HepG2 (cell line): ENCODE results near the gene GNAI2. TPM values are rescaled to one million over a fixed set of nuclear protein-coding genes. Genes with fewer than 3 reads are reported as not detected.

Experiments
- KLF15 ChIP-seq: sonication (generic); formaldehyde crosslinking; IDR thresholded peaks from 2 replicates; pipeline ENCODE4 v1.8.1; 2023; ENCODE audit warnings: borderline replicate concordance, mild to moderate bottlenecking, inconsistent platforms, missing genetic modification reagents, mixed read lengths
- NBN ChIP-seq: fragments of 450-650 bp; conservative IDR thresholded peaks from 2 replicates; pipeline ENCODE4 v1.6.1; 2017
- TBL1XR1 ChIP-seq: fragments of 150-350 bp; IDR thresholded peaks from 2 replicates; pipeline ENCODE4 v1.6.1; 2014; ENCODE audit warnings: borderline replicate concordance, low read length; ENCODE audit not compliant: partially characterized antibody
- YY1 ChIP-seq: IDR thresholded peaks from 2 replicates; pipeline ENCODE4 v1.6.1; 2011; ENCODE audit warnings: low read length, low read depth, moderate library complexity, mild to moderate bottlenecking; ENCODE audit not compliant: insufficient read depth, insufficient replicate concordance
- ZBTB21 ChIP-seq: sonication (generic); formaldehyde crosslinking; IDR thresholded peaks from 2 replicates; pipeline ENCODE4 v1.4.0; 2020; ENCODE audit warnings: missing genetic modification reagents
- ZKSCAN5 ChIP-seq: sonication (generic); formaldehyde crosslinking; IDR thresholded peaks from 2 replicates; pipeline ENCODE4 v1.5.1; 2020; ENCODE audit warnings: mild to moderate bottlenecking, missing genetic modification reagents
- ZNF12 ChIP-seq: sonication (generic); formaldehyde crosslinking; IDR thresholded peaks from 2 replicates; pipeline ENCODE4 v1.5.0; 2020; ENCODE audit warnings: missing genetic modification reagents
- ZNF17 ChIP-seq: sonication (generic); formaldehyde crosslinking; IDR thresholded peaks from 2 replicates; pipeline ENCODE4 v1.5.0; 2020; ENCODE audit warnings: mild to moderate bottlenecking, missing genetic modification reagents
- ZNF20 ChIP-seq: sonication (generic); formaldehyde crosslinking; IDR thresholded peaks from 2 replicates; pipeline ENCODE4 v1.4.0; 2020; ENCODE audit warnings: mild to moderate bottlenecking, moderate library complexity, missing genetic modification reagents
- ZNF33B ChIP-seq: sonication (generic); formaldehyde crosslinking; IDR thresholded peaks from 2 replicates; pipeline ENCODE4 v1.5.1; 2020; ENCODE audit warnings: mild to moderate bottlenecking, missing genetic modification reagents
- ZNF609 ChIP-seq: sonication (generic); formaldehyde crosslinking; IDR thresholded peaks from 2 replicates; pipeline ENCODE4 v1.4.0; 2020; ENCODE audit warnings: mild to moderate bottlenecking, missing genetic modification reagents, borderline replicate concordance
- ZNF616 ChIP-seq: sonication (generic); formaldehyde crosslinking; IDR thresholded peaks from 2 replicates; pipeline ENCODE4 v1.5.0; 2020; ENCODE audit warnings: low read depth, mild to moderate bottlenecking, missing genetic modification reagents
- ZNF747 ChIP-seq: sonication (generic); formaldehyde crosslinking; IDR thresholded peaks from 2 replicates; pipeline ENCODE4 v1.8.1; 2023; ENCODE audit warnings: missing genetic modification reagents, mild to moderate bottlenecking, borderline replicate concordance
- polyA plus RNA-seq, 8 experiments: library from polyadenylated mRNA; depleted of rRNA in 3 of 8; stranded (reverse) in 7 of 8; unstranded in 1 of 8; fragments of >200 nt; fragmentation: Illumina TruSeq in 4 of 8; extraction: Trizol in 4 of 8; gene quantifications; 2 replicates each; pipeline versions ENCODE4 v1.2.1 to v1.2.3, GENCODE V29; 2011 to 2016; ENCODE audit warnings: low read depth in 4 of 8, missing spikeins in 1 of 8, mixed read lengths in 1 of 8; ENCODE audit not compliant: insufficient read depth in 1 of 8
- total RNA-seq, 5 experiments: library from RNA; depleted of rRNA; stranded (reverse); fragments of >200 nt; fragmentation: Illumina TruSeq; extraction: Trizol; gene quantifications; 2 replicates each; pipeline ENCODE4 v1.2.3, GENCODE V29; 2016; ENCODE audit warnings: low read depth in 1 of 5
- TF ChIP-seq, protein P1 (sequence below): sonication (generic); formaldehyde crosslinking; IDR thresholded peaks from 2 replicates; pipeline ENCODE4 v1.4.0; 2020; ENCODE audit warnings: mild to moderate bottlenecking, missing genetic modification reagents
- TF ChIP-seq, protein P2 (sequence below): sonication (generic); formaldehyde crosslinking; IDR thresholded peaks from 2 replicates; pipeline ENCODE4 v1.4.0; 2020; ENCODE audit warnings: mild to moderate bottlenecking, missing genetic modification reagents

GNAI2 gene
- total and polyA plus RNA-seq, 2 of the 13 experiments (the other 11 are each of a cell fraction or from before 2014, with no cell fraction given): 51.1 to 66.2 TPM

DNA sequence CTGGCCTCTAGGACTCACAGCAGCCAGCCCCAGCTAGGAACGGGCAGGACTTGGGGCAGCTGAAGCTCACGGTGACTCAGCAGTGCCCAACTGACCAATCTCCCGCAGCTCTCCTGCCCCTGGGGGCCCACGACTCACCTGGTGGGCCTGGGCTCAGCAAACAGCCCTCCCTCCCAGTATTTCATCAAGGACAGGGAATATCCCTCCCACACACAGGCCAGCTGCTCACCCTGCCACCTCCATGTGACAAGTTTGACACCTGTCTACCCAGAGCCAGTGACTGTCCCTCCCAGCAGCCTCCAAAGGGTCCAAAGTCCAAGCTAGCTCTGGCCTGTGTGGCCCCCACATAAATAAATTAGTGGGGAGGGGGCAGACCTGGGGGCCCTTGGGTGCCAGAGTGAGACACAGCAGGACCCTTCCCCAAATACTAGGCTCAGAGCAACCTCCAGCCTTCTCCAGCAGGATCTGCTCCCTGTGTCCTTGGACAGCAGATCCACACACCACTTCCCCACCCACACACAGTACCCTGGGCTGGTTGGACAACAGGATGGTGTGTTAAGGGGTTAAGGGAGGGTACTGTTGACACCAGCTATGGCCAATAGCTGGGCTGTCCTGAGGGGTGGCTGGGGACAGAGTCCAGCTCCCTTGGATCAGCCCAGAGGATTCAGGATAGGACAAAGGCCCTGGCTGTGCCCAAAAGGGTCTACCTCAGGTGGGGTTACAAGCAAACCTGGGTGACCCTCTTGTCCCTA is 40.3 kb upstream of the GNAI2 start (continued):
- TF ChIP-seq YY1 (no peak), ZNF747 (no peak; the same call in none of the 2 replicates), ZNF616 (CRISPR knock-in tag) (no peak), ZNF12 (CRISPR knock-in tag) (no peak), KLF15 (peak; percentile 89), NBN (no peak), TBL1XR1 (no peak), ZNF33B (CRISPR knock-in tag) (peak; percentile 76; the same call in 1 of the 2 replicates), ZNF609 (peak; percentile 84), ZKSCAN5 (CRISPR knock-in tag) (no peak), ZNF17 (no peak), ZNF20 (CRISPR knock-in tag) (no peak), ZBTB21 (CRISPR knock-in tag) (no peak; the same call in 1 of the 2 replicates)
- TF ChIP-seq, protein P1, sequence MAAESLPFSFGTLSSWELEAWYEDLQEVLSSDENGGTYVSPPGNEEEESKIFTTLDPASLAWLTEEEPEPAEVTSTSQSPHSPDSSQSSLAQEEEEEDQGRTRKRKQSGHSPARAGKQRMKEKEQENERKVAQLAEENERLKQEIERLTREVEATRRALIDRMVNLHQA: no peak; the same call in 1 of the 2 replicates
- TF ChIP-seq, protein P2, sequence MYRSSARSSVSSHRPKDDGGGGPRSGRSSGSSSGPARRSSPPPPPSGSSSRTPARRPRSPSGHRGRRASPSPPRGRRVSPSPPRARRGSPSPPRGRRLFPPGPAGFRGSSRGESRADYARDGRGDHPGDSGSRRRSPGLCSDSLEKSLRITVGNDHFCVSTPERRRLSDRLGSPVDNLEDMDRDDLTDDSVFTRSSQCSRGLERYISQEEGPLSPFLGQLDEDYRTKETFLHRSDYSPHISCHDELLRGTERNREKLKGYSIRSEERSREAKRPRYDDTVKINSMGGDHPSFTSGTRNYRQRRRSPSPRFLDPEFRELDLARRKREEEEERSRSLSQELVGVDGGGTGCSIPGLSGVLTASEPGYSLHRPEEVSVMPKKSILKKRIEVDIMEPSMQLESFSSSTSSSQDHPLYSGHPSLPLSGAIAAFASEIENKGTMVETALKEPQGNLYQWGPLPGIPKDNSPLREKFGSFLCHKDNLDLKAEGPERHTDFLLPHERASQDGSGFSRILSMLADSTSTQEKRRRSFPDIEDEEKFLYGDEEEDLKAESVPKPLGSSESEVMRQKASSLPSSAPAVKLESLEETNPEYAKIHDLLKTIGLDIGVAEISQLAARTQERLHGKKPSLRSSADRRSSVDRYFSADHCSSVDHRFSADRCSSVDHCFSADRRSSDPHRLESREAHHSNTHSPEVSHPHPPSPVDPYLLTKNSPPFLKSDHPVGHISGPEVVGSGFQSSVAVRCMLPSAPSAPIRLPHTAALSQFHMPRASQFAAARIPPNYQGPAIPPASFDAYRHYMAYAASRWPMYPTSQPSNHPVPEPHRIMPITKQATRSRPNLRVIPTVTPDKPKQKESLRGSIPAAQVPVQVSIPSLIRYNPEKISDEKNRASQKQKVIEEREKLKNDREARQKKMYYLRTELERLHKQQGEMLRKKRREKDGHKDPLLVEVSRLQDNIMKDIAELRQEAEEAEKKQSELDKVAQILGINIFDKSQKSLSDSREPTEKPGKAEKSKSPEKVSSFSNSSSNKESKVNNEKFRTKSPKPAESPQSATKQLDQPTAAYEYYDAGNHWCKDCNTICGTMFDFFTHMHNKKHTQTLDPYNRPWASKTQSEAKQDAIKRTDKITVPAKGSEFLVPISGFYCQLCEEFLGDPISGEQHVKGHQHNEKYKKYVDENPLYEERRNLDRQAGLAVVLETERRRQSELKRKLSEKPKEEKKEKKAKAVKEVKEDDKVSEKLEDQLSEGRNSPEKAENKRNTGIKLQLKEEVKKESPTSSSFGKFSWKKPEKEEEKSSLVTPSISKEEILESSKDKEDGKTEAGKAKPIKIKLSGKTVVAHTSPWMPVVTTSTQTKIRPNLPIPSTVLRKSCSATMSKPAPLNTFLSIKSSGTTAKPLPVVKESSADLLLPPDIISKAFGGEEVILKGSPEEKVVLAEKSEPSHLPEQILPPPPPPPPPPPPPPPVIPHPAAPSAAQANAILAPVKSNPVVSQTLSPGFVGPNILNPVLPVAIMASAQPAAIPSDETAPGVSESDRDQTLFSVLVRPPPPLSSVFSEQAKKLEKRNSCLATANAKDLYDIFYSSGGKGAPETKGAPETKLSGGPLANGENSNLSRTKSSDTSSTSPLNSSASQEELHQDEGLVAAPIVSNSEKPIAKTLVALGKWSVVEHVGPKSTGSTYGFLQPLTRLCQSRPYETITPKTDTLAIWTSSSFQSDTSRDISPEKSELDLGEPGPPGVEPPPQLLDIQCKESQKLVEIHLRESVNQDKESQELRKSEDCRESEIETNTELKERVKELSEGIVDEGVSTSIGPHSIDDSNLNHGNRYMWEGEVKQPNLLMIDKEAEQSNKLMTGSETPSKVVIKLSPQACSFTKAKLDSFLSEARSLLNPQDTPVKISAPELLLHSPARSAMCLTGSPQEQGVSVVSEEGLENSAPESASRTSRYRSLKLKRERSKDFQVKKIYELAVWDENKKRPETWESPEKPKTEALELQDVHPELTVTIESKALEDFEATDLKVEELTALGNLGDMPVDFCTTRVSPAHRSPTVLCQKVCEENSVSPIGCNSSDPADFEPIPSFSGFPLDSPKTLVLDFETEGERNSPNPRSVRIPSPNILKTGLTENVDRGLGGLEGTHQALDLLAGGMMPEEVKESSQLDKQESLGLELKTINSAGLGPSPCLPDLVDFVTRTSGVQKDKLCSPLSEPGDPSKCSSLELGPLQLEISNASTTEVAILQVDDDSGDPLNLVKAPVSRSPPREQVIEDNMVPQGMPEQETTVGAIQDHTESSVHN (CRISPR knock-in tag): peak; percentile 95
